COLO668 (cell line): ENCODE measurements around the gene DCUN1D2.
"Not testable (repeated sequence)": the region's sequence is repeated elsewhere in the genome, so short reads cannot be mapped to it uniquely, and the experiment has no call there.

ENCODE experiments used
- DNase-seq: peaks from one replicate; lab custom pipeline; 2025; ENCODE audit not compliant: unreplicated experiment; lab: John Stamatoyannopoulos, UW

DCUN1D2 gene

GRCh38 chr13:113448885-113449692 is 41.4 kb downstream of the DCUN1D2 start:
- peak; percentile 99 for DNase-seq

GRCh38 chr13:113448545-113448884 is 42.0 kb downstream of the DCUN1D2 start:
- DNase-seq: peak; percentile 79

GRCh38 chr13:113447596-113447995 is 42.9 kb downstream of the DCUN1D2 start:
- DNase-seq: no peak

GRCh38 chr13:113446488-113446854 is 44.0 kb downstream of the DCUN1D2 start:
- DNase-seq: no peak

GRCh38 chr13:113445791-113446487 is 44.6 kb downstream of the DCUN1D2 start:
- no peak for DNase-seq

GRCh38 chr13:113443991-113444390 is 46.5 kb downstream of the DCUN1D2 start:
- no peak for DNase-seq

GRCh38 chr13:113442985-113443362 is 47.5 kb downstream of the DCUN1D2 start:
- no peak for DNase-seq

GRCh38 chr13:113442354-113442984 is 48.0 kb downstream of the DCUN1D2 start:
- DNase-seq: no peak

GRCh38 chr13:113441661-113442060 is 48.9 kb downstream of the DCUN1D2 start:
- DNase-seq: no peak

GRCh38 chr13:113437408-113438010 is 53.0 kb downstream of the DCUN1D2 start:
- no peak for DNase-seq

GRCh38 chr13:113436866-113437265 is 53.6 kb downstream of the DCUN1D2 start:
- not testable (repeated sequence) for DNase-seq

GRCh38 chr13:113435907-113436306 is 54.6 kb downstream of the DCUN1D2 start:
- DNase-seq: not testable (repeated sequence)

GRCh38 chr13:113433391-113433916 is 57.1 kb downstream of the DCUN1D2 start:
- DNase-seq: no peak

- no peak for DNase-seq
These were observed 57.8 kb downstream of the DCUN1D2 start for GRCh38 chr13:113432506-113433270.

GRCh38 chr13:113431171-113431570 is 59.3 kb downstream of the DCUN1D2 start:
- no peak for DNase-seq

GRCh38 chr13:113430378-113431110 is 60.0 kb downstream of the DCUN1D2 start:
- DNase-seq: no peak

GRCh38 chr13:113429608-113429985 is 60.9 kb downstream of the DCUN1D2 start:
- DNase-seq: no peak

GRCh38 chr13:113428871-113429607 is 61.5 kb downstream of the DCUN1D2 start:
- DNase-seq: no peak

GRCh38 chr13:113428469-113428865 is 62.0 kb downstream of the DCUN1D2 start:
- no peak for DNase-seq
